Vagina (tissue), 2 donors: ENCODE results near the gene TMEM170A. TPM values are rescaled to one million over a fixed set of nuclear protein-coding genes. Genes with fewer than 3 reads are reported as not detected.
"Not testable (repeated sequence)": the region's sequence is repeated elsewhere in the genome, so short reads cannot be mapped to it uniquely, and the experiment has no call there.

Experiments
- DNase-seq, 2 donors: peaks; one replicate each; pipeline ENCODE4 v3.0.0-alpha.2; 2017; ENCODE audit errors: extremely low spot score in 2 of 2
- H3K27ac ChIP-seq: fragments of 200-600 bp; sonication (generic); one replicate; pipeline ENCODE4 v1.5.1; 2019
- H3K27me3 ChIP-seq: fragments of 200-600 bp; sonication (generic); one replicate; pipeline ENCODE4 v1.5.1; 2019
- H3K36me3 ChIP-seq, 2 donors: fragments of 200-600 bp; sonication (generic); one replicate each; pipeline ENCODE4 v1.5.1; 2017 to 2019
- H3K4me1 ChIP-seq: fragments of 200-600 bp; sonication (generic); one replicate; pipeline ENCODE4 v1.5.1; 2019
- H3K4me3 ChIP-seq, 2 donors: fragments of 200-600 bp; sonication (generic); 1 replicate in 1 of 2; 2 replicates in 1 of 2; pipeline ENCODE4 v1.5.1; 2016 to 2019
- H3K9me3 ChIP-seq: fragments of 200-600 bp; sonication (generic); one replicate; pipeline ENCODE4 v1.5.1; 2019
- CTCF ChIP-seq, 3 experiments: fragments of 450-650 bp in 2 of 3; fragments of 200-600 bp in 1 of 3; sonication (generic) in 1 of 3; IDR thresholded peaks; one replicate each; pipeline ENCODE4 v1.5.1; 2017 to 2019; ENCODE audit warnings: antibody characterized with exemption in 3 of 3, mild to moderate bottlenecking in 2 of 3, moderate library complexity in 2 of 3
- POLR2A ChIP-seq, 2 donors: fragments of 450-650 bp; IDR thresholded peaks; one replicate each; pipeline ENCODE4 v1.6.1; 2017; ENCODE audit warnings: antibody characterized with exemption in 2 of 2, mild to moderate bottlenecking in 2 of 2, moderate library complexity in 2 of 2
- POLR2AphosphoS5 ChIP-seq, 2 donors: sonication (generic); formaldehyde crosslinking; IDR thresholded peaks; one replicate each; pipeline ENCODE4 v1.9.0; 2017; ENCODE audit warnings: antibody characterized with exemption in 2 of 2, mild to moderate bottlenecking in 2 of 2, low read depth in 1 of 2; ENCODE audit not compliant: insufficient read depth in 1 of 2
- intact Hi-C: fragments of 100-400 bp; cut with DNase I; formaldehyde crosslinking; loops from one replicate; pipeline ENCODE4 v1.15.1; 2023
- total RNA-seq: library from RNA; depleted of rRNA; stranded (reverse); fragments of >200 nt; gene quantifications from one replicate; pipeline ENCODE4 v1.2.3, GENCODE V29; 2016

The TMEM170A gene
- total RNA-seq, 1 donor from 2014 or later = 21.9 TPM

GRCh38 chr16:75459691-75460090 is 4.8 kb downstream of the TMEM170A start:
- Histone ChIP-seq H3K36me3 (no peaks in the 10 kb centered on the region), H3K4me1 (peaks cover 34% of the 10 kb centered on the region), H3K4me3 (no peak overlapping the region), H3K27me3 (no peaks in the 10 kb centered on the region), H3K9me3 (no peaks in the 10 kb centered on the region), H3K27ac (no peak overlapping the region)
- intact Hi-C loops = loop anchor here (10.0 kb wide), 2 partner anchors 55 to 165 kb away; partner anchors contain the start of gene ADAT1
- TF ChIP-seq POLR2A (IDR thresholded peaks at IDR 0.05) = no peak
- TF ChIP-seq CTCF (IDR thresholded peaks at IDR 0.05) = no peak
- no peak for DNase-seq

GRCh38 chr16:75458439-75458838 is 6.0 kb downstream of the TMEM170A start:
- H3K4me1 ChIP-seq = peaks cover 34% of the 10 kb centered on the region
- no peak overlapping the region for H3K27ac ChIP-seq
- H3K9me3 ChIP-seq = no peaks in the 10 kb centered on the region
- no peak for DNase-seq
- no peaks in the 10 kb centered on the region for H3K27me3 ChIP-seq
- intact Hi-C loops = no loop called here
- H3K4me3 ChIP-seq = no peak overlapping the region
- TF ChIP-seq POLR2AphosphoS5 (IDR thresholded peaks at IDR 0.05; ENCODE audit: insufficient read depth in 1 of 2, low read depth in 1 of 2) = no peak
- H3K36me3 ChIP-seq = no peaks in the 10 kb centered on the region

- DNase-seq = no peak
- Histone ChIP-seq H3K27ac (no peak overlapping the region), H3K27me3 (no peaks in the 10 kb centered on the region), H3K36me3 (no peaks in the 10 kb centered on the region), H3K9me3 (no peaks in the 10 kb centered on the region), H3K4me3 (no peak overlapping the region), H3K4me1 (peaks cover 34% of the 10 kb centered on the region)
- intact Hi-C loops = no loop called here
- TF ChIP-seq CTCF (IDR thresholded peaks at IDR 0.05) (no peak), POLR2AphosphoS5 (IDR thresholded peaks at IDR 0.05; ENCODE audit: insufficient read depth in 1 of 2, low read depth in 1 of 2) (no peak), POLR2A (IDR thresholded peaks at IDR 0.05) (no peak)
Observed at GRCh38 chr16:75458029-75458428, 6.5 kb downstream of the TMEM170A start.

GRCh38 chr16:75457485-75458021 is 6.9 kb downstream of the TMEM170A start:
- Histone ChIP-seq H3K27ac (no peak overlapping the region), H3K36me3 (no peaks in the 10 kb centered on the region), H3K9me3 (no peaks in the 10 kb centered on the region), H3K4me1 (peaks cover 33% of the 10 kb centered on the region), H3K4me3 (no peak overlapping the region), H3K27me3 (no peaks in the 10 kb centered on the region)
- intact Hi-C loops = no loop called here
- no peak for DNase-seq
- TF ChIP-seq POLR2AphosphoS5 (IDR thresholded peaks at IDR 0.05; ENCODE audit: insufficient read depth in 1 of 2, low read depth in 1 of 2) (no peak), CTCF (IDR thresholded peaks at IDR 0.05) (no peak), POLR2A (IDR thresholded peaks at IDR 0.05) (no peak)

GRCh38 chr16:75456971-75457370 is 7.5 kb downstream of the TMEM170A start:
- no peak overlapping the region for H3K27ac ChIP-seq
- no peak for DNase-seq
- H3K27me3 ChIP-seq = no peaks in the 10 kb centered on the region
- H3K36me3 ChIP-seq = no peaks in the 10 kb centered on the region
- peaks cover 27% of the 10 kb centered on the region for H3K4me1 ChIP-seq
- no peaks in the 10 kb centered on the region for H3K9me3 ChIP-seq
- no peak overlapping the region for H3K4me3 ChIP-seq
- intact Hi-C loops = no loop called here
- no peak for TF ChIP-seq POLR2AphosphoS5 (IDR thresholded peaks at IDR 0.05; ENCODE audit: insufficient read depth in 1 of 2, low read depth in 1 of 2)
- TF ChIP-seq CTCF (IDR thresholded peaks at IDR 0.05) = no peak

GRCh38 chr16:75456486-75456885 is 8.0 kb downstream of the TMEM170A start:
- H3K27ac ChIP-seq, H3K36me3 ChIP-seq, DNase-seq, H3K27me3 ChIP-seq, H3K9me3 ChIP-seq, intact Hi-C loops, H3K4me3 ChIP-seq: not testable (repeated sequence)
- H3K4me1 ChIP-seq = peaks cover 22% of the 10 kb centered on the region
